GM19397 (cell line): ENCODE measurements around the gene LDLRAD4.

ENCODE experiments used
- ATAC-seq: cut with Tn5 transposase; IDR thresholded peaks from one replicate; pipeline ENCODE4 v1.9.1; 2021; ENCODE audit warnings: mild to moderate bottlenecking, moderate library complexity; ENCODE audit not compliant: unreplicated experiment

Gene LDLRAD4

DNA sequence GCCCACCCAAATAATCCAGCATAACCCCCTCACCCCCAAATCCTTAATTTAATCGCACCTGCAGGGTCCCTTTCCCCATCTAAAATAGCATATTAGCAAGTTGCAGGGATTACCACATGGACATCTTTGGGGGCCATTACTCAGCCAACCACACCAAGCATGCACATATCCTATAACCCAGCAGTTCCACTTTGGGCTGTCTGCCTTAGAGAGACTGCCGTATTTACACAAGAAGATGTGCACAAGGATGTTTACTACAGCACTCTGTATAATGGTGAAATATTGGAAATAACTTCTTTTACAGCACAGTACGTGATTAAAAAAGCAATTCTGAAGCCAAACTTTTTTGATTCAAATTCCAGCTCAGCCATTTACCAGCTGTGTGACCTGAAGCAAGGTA is 17.3 kb upstream of the LDLRAD4 start:
- no peak for ATAC-seq

DNA sequence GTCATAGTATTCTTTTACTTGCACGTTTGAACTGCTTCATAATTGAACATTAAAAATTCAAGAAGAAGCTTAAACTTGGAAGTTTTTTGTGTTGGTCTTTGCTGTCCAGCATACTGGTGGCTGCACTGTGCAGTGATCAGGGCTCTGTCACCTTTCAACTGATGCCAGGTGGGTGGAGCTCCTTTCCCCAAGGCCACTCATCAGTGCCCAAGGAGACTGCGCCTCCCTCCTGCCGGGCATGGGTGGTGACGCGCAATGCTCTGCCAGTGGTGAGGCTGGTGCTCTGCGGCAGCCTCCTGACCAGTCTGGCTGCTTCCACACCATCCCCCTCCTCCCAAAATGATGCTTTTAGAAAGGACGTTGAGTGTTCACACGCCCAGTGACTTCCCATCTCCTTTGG is 16.0 kb upstream of the LDLRAD4 start:
- no peak for ATAC-seq

- ATAC-seq, result no peak
Measured at GRCh38 chr18:13206301-13206700, 12.3 kb upstream of the LDLRAD4 start.

DNA sequence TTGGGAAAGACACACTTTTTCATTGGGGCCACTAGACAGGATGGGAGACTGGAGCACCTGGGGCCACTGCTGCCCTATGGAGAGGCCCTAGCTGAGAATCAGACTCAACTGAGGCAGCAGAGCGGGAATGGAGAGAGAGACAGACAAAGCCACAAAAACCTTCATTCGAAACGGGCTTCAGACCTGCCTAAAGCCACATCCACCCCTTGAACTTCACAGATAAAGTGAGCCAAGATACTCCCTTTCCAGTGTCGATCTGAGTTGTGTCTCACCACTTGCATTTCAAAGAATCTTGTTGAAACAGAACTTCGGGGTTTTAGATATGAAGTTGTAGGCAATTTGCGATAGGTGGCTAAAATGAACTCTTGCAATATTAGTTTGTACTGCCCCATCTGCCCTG is 11.3 kb upstream of the LDLRAD4 start:
- no peak for ATAC-seq

GRCh38 chr18:13211534-13211933 is 7.0 kb upstream of the LDLRAD4 start:
- no peak for ATAC-seq

- ATAC-seq, result no peak
Measured at GRCh38 chr18:13213036-13213795, 5.3 kb upstream of the LDLRAD4 start.

- ATAC-seq, result no peak
Measured at GRCh38 chr18:13214609-13215008, 4.0 kb upstream of the LDLRAD4 start.

GRCh38 chr18:13216092-13216582 is 2.4 kb upstream of the LDLRAD4 start:
- ATAC-seq, result no peak

GRCh38 chr18:13216711-13217465 is 1.7 kb upstream of the LDLRAD4 start:
- peak; percentile 60 for ATAC-seq

DNA sequence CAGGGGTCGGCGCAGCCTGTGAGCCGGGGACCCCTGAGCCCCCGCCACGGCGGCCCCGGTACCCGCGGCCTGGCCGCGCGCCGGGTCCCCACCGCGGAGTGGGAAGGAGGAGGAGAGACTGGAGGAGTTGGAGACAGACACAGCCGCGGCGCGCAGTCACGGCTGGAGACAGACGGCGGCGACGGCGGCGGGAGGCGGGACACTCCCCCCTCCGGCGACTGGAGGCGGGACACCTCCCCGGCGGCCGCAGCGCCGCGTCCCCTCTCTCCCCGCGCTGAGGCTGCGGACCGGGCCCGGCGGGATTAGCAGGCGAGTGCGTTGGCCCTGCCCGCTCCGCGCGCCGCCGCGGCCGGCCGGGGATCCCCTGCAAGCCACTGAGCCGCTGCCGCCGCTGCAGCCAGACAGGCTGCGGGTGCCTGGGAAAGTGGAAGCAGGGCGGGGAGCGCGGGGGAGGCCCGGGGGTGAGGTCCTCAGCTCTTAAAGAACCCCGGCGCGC is 1.0 kb upstream of the LDLRAD4 start:
- ATAC-seq, result peak; percentile 41

DNA sequence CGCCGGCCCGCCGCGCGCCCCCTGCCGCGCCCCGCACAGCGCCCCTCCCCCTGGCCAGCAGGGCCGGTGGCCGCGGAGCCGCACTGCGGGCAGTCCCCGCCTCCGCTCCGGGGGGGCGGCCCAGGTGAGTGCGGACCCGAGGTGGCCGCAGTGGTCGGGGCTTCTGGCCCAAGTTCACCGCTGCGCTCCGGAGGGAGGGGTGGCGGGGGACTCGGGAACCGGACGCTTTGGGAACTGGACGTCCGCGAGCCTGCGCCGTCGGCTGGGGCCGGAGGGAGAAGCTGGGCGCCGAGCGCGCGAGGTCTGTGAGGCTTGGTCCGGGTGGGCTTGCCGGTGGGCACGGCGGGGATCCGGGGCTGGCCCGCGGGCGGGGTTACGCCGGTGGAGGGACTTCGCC is 591 bp upstream of the LDLRAD4 start:
- no peak for ATAC-seq

DNA sequence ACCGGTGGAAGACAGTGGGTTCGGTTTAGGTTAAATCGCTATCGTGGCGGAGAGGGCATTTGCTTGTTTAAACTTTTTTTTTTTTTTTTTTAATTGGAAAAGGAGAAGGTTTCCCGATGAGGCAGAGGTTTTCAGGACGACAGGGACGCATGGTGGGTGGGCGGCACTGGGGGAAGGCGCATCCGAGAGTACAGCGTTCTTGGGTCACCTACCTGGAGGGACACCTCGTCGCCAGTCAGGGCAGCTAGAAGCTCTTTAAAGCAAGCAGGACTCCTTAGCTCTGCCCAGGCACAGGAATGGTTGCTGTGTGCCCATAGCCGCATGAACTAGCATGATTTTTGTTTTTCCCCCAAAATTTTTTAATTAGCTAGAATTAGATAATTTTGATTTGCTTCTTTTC is 437 bp downstream of the LDLRAD4 start:
- no peak for ATAC-seq

DNA sequence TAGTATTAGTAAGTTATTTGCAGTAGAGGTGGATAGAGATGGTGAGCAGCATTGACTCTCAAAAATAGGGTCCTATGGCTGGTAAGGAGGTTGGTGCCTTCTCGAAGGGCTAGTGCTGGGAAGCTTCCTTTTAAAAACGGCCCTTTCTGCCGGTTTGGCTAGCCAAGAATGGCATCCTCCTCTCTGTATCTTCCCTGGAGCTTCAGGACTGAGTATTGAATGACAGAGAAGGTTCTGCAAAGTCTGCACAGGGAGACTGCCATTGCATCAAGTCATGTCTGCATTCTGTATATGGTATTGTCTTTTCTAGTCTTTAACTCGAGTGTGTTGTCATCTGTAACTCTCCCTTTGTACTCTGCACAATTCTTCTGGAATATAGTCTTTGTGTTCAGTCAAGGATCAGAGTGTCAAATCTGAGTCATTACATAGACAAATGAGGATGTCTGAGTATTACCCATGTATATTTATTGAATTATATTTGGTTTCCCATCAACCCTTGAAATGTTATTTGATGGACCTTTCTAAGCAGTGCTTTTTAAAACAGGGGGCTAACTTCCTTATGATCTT is 1.1 kb downstream of the LDLRAD4 start:
- ATAC-seq, result no peak

DNA sequence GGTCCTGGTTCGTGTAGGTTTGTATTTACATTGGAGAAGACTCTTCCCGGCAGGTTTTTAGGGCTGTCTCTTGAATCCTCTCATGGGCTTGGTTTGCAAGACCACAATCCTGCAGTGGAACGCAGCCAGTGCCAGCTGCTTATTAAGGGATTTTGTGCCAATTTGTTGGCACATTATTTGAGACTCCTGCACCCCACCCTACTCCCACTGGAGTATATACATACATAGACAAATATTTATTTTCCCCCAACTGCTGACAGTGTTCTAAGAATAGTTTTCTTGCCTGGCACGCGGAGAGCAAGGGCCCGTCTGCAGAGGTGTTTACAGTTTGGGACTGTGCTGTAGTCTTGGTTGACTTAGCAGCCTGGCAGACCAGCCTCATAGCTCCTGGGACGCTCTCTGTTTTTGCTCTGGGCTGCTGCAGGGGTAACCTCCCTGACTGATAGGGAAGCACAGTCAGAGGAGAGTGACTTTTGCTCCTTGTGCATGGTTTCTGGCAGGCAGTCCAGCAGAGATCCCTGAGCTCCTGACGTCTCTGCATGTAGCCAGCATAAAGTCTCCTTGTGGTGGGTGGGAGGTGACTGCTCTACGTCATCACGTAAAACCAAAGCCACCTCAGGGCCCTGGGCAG is 1.9 kb downstream of the LDLRAD4 start:
- ATAC-seq, result no peak

GRCh38 chr18:13221869-13222855 is 3.6 kb downstream of the LDLRAD4 start:
- no peak for ATAC-seq

DNA sequence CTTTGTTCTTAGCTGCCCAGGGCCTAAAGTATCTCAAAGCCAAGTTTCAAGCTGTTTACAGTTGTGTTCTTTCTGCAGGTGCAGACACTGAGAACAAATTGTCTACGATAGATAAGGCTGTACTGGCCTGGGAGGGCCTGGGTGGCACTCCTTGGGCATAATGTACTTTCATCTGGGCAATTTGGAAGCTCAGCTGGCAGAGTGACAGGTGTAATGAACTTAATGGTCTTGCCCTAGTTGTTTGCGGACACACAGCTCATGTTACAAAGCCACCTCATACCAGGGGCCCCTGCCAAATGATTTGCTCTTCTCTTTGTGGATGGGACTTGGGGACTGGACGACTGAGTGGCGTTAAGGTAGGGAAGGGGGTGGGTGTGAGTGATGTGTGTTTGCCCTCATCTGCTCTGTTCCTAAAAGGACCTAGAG is 4.3 kb downstream of the LDLRAD4 start:
- ATAC-seq, result no peak

GRCh38 chr18:13223311-13224143 is 5.0 kb downstream of the LDLRAD4 start:
- no peak for ATAC-seq

DNA sequence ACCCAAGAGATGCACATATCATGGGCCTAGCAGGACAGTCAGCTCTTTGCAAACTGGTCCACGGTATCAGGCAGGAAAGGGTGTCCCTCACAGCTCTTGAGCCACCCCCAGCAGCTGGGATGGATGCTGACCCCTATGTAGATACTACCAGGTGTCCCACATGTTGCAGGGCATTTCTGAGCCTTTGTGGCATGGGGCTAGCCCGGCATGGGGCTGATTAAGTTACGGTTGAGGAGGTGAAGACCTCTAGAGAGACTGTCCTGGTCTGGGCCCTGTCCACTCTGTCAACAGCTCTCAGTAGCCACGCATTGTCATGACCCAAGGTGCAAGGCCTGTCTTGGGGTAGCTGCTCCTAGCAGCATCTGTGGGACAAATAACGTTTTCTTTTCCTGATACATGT is 6.7 kb downstream of the LDLRAD4 start:
- ATAC-seq, result no peak

GRCh38 chr18:13226533-13227144 is 8.1 kb downstream of the LDLRAD4 start:
- no peak for ATAC-seq
